ENCODE data around the gene KIF16B.

DNA sequence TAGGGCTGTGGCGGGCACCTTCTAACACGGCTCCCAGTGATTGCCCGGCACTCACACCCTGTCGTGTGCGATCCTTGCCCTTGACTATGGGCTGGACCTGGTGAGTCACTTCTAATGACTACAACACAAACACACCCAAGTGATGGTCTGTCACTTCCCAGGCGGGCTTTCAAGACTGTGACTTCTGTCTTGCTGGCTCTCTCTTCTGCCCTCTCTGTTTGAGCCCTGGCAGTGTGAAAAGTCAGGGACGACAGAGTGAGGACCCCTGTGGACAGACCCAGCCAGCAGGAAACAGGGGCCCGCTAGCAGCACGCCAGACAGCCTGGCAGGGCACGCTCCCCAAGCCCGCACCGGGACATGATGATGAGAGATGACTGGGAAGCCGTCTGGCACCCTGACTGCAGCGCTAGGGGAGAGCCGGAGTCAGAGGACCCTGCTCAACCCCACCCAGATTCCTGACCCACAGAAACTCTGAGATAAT lies 43.0 kb downstream of the KIF16B start:
- TF ChIP-seq, protein P1, sequence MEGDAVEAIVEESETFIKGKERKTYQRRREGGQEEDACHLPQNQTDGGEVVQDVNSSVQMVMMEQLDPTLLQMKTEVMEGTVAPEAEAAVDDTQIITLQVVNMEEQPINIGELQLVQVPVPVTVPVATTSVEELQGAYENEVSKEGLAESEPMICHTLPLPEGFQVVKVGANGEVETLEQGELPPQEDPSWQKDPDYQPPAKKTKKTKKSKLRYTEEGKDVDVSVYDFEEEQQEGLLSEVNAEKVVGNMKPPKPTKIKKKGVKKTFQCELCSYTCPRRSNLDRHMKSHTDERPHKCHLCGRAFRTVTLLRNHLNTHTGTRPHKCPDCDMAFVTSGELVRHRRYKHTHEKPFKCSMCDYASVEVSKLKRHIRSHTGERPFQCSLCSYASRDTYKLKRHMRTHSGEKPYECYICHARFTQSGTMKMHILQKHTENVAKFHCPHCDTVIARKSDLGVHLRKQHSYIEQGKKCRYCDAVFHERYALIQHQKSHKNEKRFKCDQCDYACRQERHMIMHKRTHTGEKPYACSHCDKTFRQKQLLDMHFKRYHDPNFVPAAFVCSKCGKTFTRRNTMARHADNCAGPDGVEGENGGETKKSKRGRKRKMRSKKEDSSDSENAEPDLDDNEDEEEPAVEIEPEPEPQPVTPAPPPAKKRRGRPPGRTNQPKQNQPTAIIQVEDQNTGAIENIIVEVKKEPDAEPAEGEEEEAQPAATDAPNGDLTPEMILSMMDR (IDR thresholded peaks at IDR 0.05), result no peak
- TF ChIP-seq EP300 (IDR thresholded peaks at IDR 0.05) (no peak), POLR2A (IDR thresholded peaks at IDR 0.05) (no peak), POLR2AphosphoS5 (IDR thresholded peaks at IDR 0.05) (no peak)
